ENCODE results near the gene MAP6. TPM values are rescaled to one million over a fixed set of nuclear protein-coding genes. Genes with fewer than 3 reads are reported as not detected.

The MAP6 gene
- total and polyA plus RNA-seq, 2 experiments from 2014 or later = 0.31 to 1.2 TPM

- H3K36me3 ChIP-seq (ENCODE audit: insufficient read depth) = no peaks in the 10 kb centered on the region
- no peak overlapping the region for H3K4me3 ChIP-seq
- no peak for TF ChIP-seq REST (IDR thresholded peaks at IDR 0.05; ENCODE audit: unreplicated experiment)
- TF ChIP-seq CTCF (conservative IDR thresholded peaks at IDR 0.05; ENCODE audit: low read depth in 2 of 2) = no peak
- TF ChIP-seq ETS1 (IDR thresholded peaks at IDR 0.05) = no peak
- no peak for TF ChIP-seq ZNF331 (CRISPR knock-in tag; IDR thresholded peaks at IDR 0.05; ENCODE audit: low read depth)
- no peak for TF ChIP-seq JUNB (IDR thresholded peaks at IDR 0.05; ENCODE audit: unreplicated experiment)
- no peak for TF ChIP-seq ZNF114 (CRISPR knock-in tag; IDR thresholded peaks at IDR 0.05)
- TF ChIP-seq STAT1 (IDR thresholded peaks at IDR 0.05; ENCODE audit: unreplicated experiment) = no peak
- no peak for TF ChIP-seq POLR2AphosphoS5 (IDR thresholded peaks at IDR 0.05; ENCODE audit: low read depth)
- no peak for TF ChIP-seq EZH2 (IDR thresholded peaks at IDR 0.05; ENCODE audit: low read depth, unreplicated experiment)
- no peaks in the 10 kb centered on the region for H3F3A ChIP-seq (replicated peaks; ENCODE audit: low read depth)
- H3K4me2 ChIP-seq = no peak overlapping the region
- no peaks in the 10 kb centered on the region for H3K79me2 ChIP-seq (replicated peaks; ENCODE audit: insufficient read depth)
- Mint-ChIP-seq H3K4me1 (peaks cover 13% of the 10 kb centered on the region; the same call in 2 of the 3 replicates), H3K27ac (no peak overlapping the region), H3K27me3 (ENCODE audit: insufficient read depth, low read depth, poor library complexity) (no peaks in the 10 kb centered on the region), H3K36me3 (ENCODE audit: low read depth) (no peaks in the 10 kb centered on the region), H3K9me3 (no peaks in the 10 kb centered on the region), H3K4me3 (no peak overlapping the region)
- ATAC-seq (no peak), DNase-seq (ENCODE audit: low spot score) (no peak)
- H3K9me2 ChIP-seq (ENCODE audit: insufficient read depth) = no peaks in the 10 kb centered on the region
- no peaks in the 10 kb centered on the region for H4K20me1 ChIP-seq (replicated peaks; ENCODE audit: insufficient read depth)
- H3K27ac ChIP-seq (ENCODE audit: low read depth) = no peak overlapping the region
- no peak overlapping the region for H2AFZ ChIP-seq
- H3K27me3 ChIP-seq (ENCODE audit: insufficient read depth) = no peaks in the 10 kb centered on the region
- no peaks in the 10 kb centered on the region for H3K4me1 ChIP-seq (ENCODE audit: insufficient read depth)
Observed at GRCh38 chr11:75651218-75651617, 17.6 kb downstream of the MAP6 start.

GRCh38 chr11:75650167-75650723 is 18.6 kb downstream of the MAP6 start:
- H3K9me3 Mint-ChIP-seq = no peaks in the 10 kb centered on the region
- Histone ChIP-seq H3K79me2 (replicated peaks; ENCODE audit: insufficient read depth) (no peaks in the 10 kb centered on the region), H2AFZ (no peak overlapping the region), H3K27me3 (ENCODE audit: insufficient read depth) (no peaks in the 10 kb centered on the region), H3K36me3 (ENCODE audit: insufficient read depth) (no peaks in the 10 kb centered on the region), H3K9me2 (ENCODE audit: insufficient read depth) (no peaks in the 10 kb centered on the region), H3K4me3 (no peak overlapping the region), H3K4me2 (no peak overlapping the region), H3K4me1 (ENCODE audit: insufficient read depth) (no peaks in the 10 kb centered on the region), H4K20me1 (replicated peaks; ENCODE audit: insufficient read depth) (no peaks in the 10 kb centered on the region), H3F3A (replicated peaks; ENCODE audit: low read depth) (no peaks in the 10 kb centered on the region), H3K27ac (ENCODE audit: low read depth) (no peak overlapping the region)
- H3K36me3 Mint-ChIP-seq (ENCODE audit: low read depth) = no peaks in the 10 kb centered on the region
- no peak for DNase-seq (ENCODE audit: low spot score)
- no peaks in the 10 kb centered on the region for H3K27me3 Mint-ChIP-seq (ENCODE audit: insufficient read depth, low read depth, poor library complexity)
- no peak for TF ChIP-seq ETS1 (IDR thresholded peaks at IDR 0.05)
- no peak for TF ChIP-seq JUNB (IDR thresholded peaks at IDR 0.05; ENCODE audit: unreplicated experiment)
- no peak for TF ChIP-seq CTCF (conservative IDR thresholded peaks at IDR 0.05; ENCODE audit: low read depth in 2 of 2)
- TF ChIP-seq EZH2phosphoT487 (IDR thresholded peaks at IDR 0.05; ENCODE audit: unreplicated experiment) = no peak
- no peak overlapping the region for H3K4me3 Mint-ChIP-seq
- no peak for ATAC-seq
- H3K27ac Mint-ChIP-seq = no peak overlapping the region
- H3K4me1 Mint-ChIP-seq = peaks cover 6% of the 10 kb centered on the region; the same call in 2 of the 3 replicates
